HCT116 (cell line): Measurements from ENCODE around the gene PIK3R2. TPM values are rescaled to one million over a fixed set of nuclear protein-coding genes. Genes with fewer than 3 reads are reported as not detected.

Source experiments
- ATAC-seq: fragments of 200-7000 bp; cut with Tn5 transposase; 2 replicates; pipeline ENCODE4 v1.9.1; 2020; ENCODE audit warnings: mild to moderate bottlenecking, moderate library complexity
- BruUV-seq: library from RNA; stranded (reverse); fragments of 400-500 nt; replicated peaks from 2 replicates; lab custom pipeline; 2021; lab: Mats Ljungman, UMichigan
- CTCF ChIA-PET: fragments of 300-600 bp; sonication (Branson Sonifier 250); formaldehyde crosslinking; loops from one replicate; lab custom pipeline; 2021; ENCODE audit warnings: antibody characterized with exemption; lab: Charles Lee
- POLR2A ChIA-PET: fragments of 300-600, 350-600 bp; sonication (Branson Sonifier 250); formaldehyde crosslinking; loops from one replicate; lab custom pipeline; 2021; ENCODE audit warnings: antibody characterized with exemption; lab: Charles Lee
- RAD21 ChIA-PET, 2 experiments: fragments of 300-600 bp; sonication (Branson Sonifier 250); formaldehyde crosslinking; loops; one replicate each; lab custom pipeline; 2023; ENCODE audit warnings: low total read pairs in 2 of 2; ENCODE audit not compliant: uncharacterized antibody in 2 of 2, unreplicated experiment in 2 of 2, low non-redundant PET in 1 of 2; lab: Charles Lee
- DNase-seq: peaks from one replicate; pipeline ENCODE4 v3.0.0-alpha.2; 2010; ENCODE audit warnings: low read depth, low spot score
- H2AFZ ChIP-seq: fragments of 200-600 bp; shearing (Covaris generic), sonication (generic); 2 replicates; pipeline ENCODE4 v1.6.1; 2017; ENCODE audit warnings: low read depth, mixed run types, mixed read lengths, antibody characterized with exemption, low read length; ENCODE audit not compliant: poor library complexity, severe bottlenecking
- H3K27ac ChIP-seq: 2 replicates; pipeline ENCODE4 v1.5.1; 2012; ENCODE audit warnings: low read depth, low read length
- H3K27me3 ChIP-seq: fragments of 200-600 bp; sonication (generic); 2 replicates; pipeline ENCODE4 v1.6.1; 2016; ENCODE audit warnings: mixed run types, low read length, mixed read lengths; ENCODE audit not compliant: insufficient read depth
- H3K36me3 ChIP-seq, 2 experiments: fragments of 200-500 bp in 1 of 2; fragments of 200-600 bp in 1 of 2; sonication (Bioruptor generic) in 1 of 2; sonication (generic) in 1 of 2; 2 replicates each; pipeline versions ENCODE4 v1.5.1 to v1.6.1; 2014 to 2016; ENCODE audit warnings: low read length in 2 of 2, inconsistent platforms in 1 of 2, mixed read lengths in 1 of 2, mixed run types in 1 of 2; ENCODE audit not compliant: insufficient read depth in 2 of 2, control insufficient read depth in 1 of 2
- H3K4me1 ChIP-seq, 2 experiments: fragments of 200-600 bp in 1 of 2; sonication (generic) in 1 of 2; 2 replicates each; pipeline versions ENCODE4 v1.5.1 to v1.6.1; 2012 to 2017; ENCODE audit warnings: low read length in 2 of 2, inconsistent platforms in 1 of 2, mild to moderate bottlenecking in 1 of 2, mixed read lengths in 1 of 2, mixed run types in 1 of 2, moderate library complexity in 1 of 2; ENCODE audit not compliant: insufficient read depth in 2 of 2, control insufficient read depth in 1 of 2
- H3K4me2 ChIP-seq: fragments of 200-600 bp; sonication (generic); 2 replicates; pipeline ENCODE4 v1.6.1; 2017; ENCODE audit warnings: mixed run types, low read length, mixed read lengths
- H3K4me3 ChIP-seq, 2 experiments: fragments of 200-600 bp in 1 of 2; sonication (generic) in 1 of 2; replicated peaks in 1 of 2; 2 replicates each; pipeline ENCODE4 v1.5.1; 2011 to 2016; ENCODE audit warnings: low read length in 2 of 2, control low read depth in 1 of 2, low read depth in 1 of 2, mild to moderate bottlenecking in 1 of 2, mixed read lengths in 1 of 2, mixed run types in 1 of 2
- H3K79me2 ChIP-seq: fragments of 200-600 bp; sonication (generic); 2 replicates; pipeline ENCODE4 v1.6.1; 2017; ENCODE audit warnings: mild to moderate bottlenecking, mixed run types, low read length, moderate library complexity, mixed read lengths; ENCODE audit not compliant: insufficient read depth
- H3K9ac ChIP-seq: fragments of 200-600 bp; sonication (generic); 2 replicates; pipeline ENCODE4 v1.6.1; 2016; ENCODE audit warnings: low read length, mixed read lengths
- H3K9me2 ChIP-seq: fragments of 200-600 bp; sonication (generic), shearing (Covaris generic); 2 replicates; pipeline ENCODE4 v1.6.1; 2017; ENCODE audit warnings: mixed run types, mild to moderate bottlenecking, moderate library complexity; ENCODE audit not compliant: insufficient read depth
- H3K9me3 ChIP-seq, 2 experiments: fragments of 200-500 bp in 1 of 2; fragments of 200-600 bp in 1 of 2; sonication (Bioruptor generic) in 1 of 2; sonication (generic) in 1 of 2; 2 replicates each; pipeline ENCODE4 v1.6.1; 2014 to 2017; ENCODE audit warnings: low read length in 2 of 2, mixed read lengths in 2 of 2, inconsistent platforms in 1 of 2, low read depth in 1 of 2, mild to moderate bottlenecking in 1 of 2, mixed run types in 1 of 2, moderate library complexity in 1 of 2; ENCODE audit not compliant: control insufficient read depth in 1 of 2, insufficient read depth in 1 of 2
- H4K20me1 ChIP-seq: fragments of 200-600 bp; sonication (generic), shearing (Covaris generic); 2 replicates; pipeline ENCODE4 v1.6.1; 2017; ENCODE audit warnings: mixed run types, mild to moderate bottlenecking, moderate library complexity; ENCODE audit not compliant: insufficient read depth
- EGR1 ChIP-seq: IDR thresholded peaks from 2 replicates; pipeline ENCODE4 v1.6.1; 2012; ENCODE audit warnings: low read depth
- POLR2AphosphoS5 ChIP-seq: IDR thresholded peaks from 2 replicates; pipeline ENCODE4 v1.6.1; 2011; ENCODE audit warnings: mild to moderate bottlenecking, low read depth, low read length, moderate library complexity
- SIN3A ChIP-seq: IDR thresholded peaks from 2 replicates; pipeline ENCODE4 v1.6.1; 2012; ENCODE audit warnings: low read depth
- ZFX ChIP-seq: fragments of 450-650 bp; IDR thresholded peaks from 2 replicates; pipeline ENCODE4 v1.6.1; 2017
- intact Hi-C: fragments of 100-400 bp; cut with micrococcal nuclease; formaldehyde crosslinking; loops from 2 replicates; pipeline ENCODE4 v1.10.0; 2022
- total RNA-seq: library from RNA; stranded (reverse); gene quantifications from one replicate; pipeline ENCODE4 v1.2.1, GENCODE V29; 2021; ENCODE audit not compliant: unreplicated experiment
- TF ChIP-seq, protein P1 (sequence below): IDR thresholded peaks from 2 replicates; pipeline ENCODE4 v1.6.1; 2011; ENCODE audit warnings: mild to moderate bottlenecking, low read length, moderate library complexity; ENCODE audit not compliant: insufficient replicate concordance; ENCODE audit errors: extremely low read depth
- TF ChIP-seq, protein P2 (sequence below), 3 experiments: fragments of 200-600 bp in 1 of 3; sonication (generic) in 1 of 3; IDR thresholded peaks in 2 of 3; conservative IDR thresholded peaks in 1 of 3; 2 replicates each; pipeline ENCODE4 v1.5.1; 2012 to 2017; ENCODE audit warnings: low read depth in 2 of 3, low read length in 2 of 3, antibody characterized with exemption in 1 of 3, borderline replicate concordance in 1 of 3, control low read depth in 1 of 3, mild to moderate bottlenecking in 1 of 3, mixed read lengths in 1 of 3, mixed run types in 1 of 3, moderate library complexity in 1 of 3; ENCODE audit not compliant: insufficient read depth in 1 of 3
- TF ChIP-seq, protein P3 (sequence below): IDR thresholded peaks from 2 replicates; pipeline ENCODE4 v1.6.1; 2012

The PIK3R2 gene
- total RNA-seq, 1 experiment from 2014 or later: 53.4 TPM

DNA sequence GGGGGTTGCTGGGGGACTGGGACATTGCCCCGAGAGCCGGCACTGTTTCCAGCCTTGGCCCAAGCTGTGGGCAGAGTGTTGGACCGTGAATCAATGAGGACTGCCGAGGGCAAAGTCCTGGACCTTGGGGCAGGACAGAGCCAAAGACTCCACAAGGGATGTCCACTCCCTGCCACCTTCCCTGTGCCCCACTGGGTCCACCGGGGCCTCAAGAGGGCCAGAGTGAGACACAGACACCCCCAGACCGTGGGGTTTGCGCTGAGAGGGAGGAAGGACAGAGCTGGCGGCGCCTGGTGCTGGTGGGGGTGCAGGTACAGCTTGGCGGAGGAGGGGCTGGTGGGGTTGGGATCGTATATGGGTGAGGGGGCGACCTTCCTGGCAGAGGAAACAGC lies 43.6 kb upstream of the PIK3R2 start (continued):
- TF ChIP-seq, protein P1, sequence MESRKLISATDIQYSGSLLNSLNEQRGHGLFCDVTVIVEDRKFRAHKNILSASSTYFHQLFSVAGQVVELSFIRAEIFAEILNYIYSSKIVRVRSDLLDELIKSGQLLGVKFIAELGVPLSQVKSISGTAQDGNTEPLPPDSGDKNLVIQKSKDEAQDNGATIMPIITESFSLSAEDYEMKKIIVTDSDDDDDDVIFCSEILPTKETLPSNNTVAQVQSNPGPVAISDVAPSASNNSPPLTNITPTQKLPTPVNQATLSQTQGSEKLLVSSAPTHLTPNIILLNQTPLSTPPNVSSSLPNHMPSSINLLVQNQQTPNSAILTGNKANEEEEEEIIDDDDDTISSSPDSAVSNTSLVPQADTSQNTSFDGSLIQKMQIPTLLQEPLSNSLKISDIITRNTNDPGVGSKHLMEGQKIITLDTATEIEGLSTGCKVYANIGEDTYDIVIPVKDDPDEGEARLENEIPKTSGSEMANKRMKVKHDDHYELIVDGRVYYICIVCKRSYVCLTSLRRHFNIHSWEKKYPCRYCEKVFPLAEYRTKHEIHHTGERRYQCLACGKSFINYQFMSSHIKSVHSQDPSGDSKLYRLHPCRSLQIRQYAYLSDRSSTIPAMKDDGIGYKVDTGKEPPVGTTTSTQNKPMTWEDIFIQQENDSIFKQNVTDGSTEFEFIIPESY: no peak

DNA sequence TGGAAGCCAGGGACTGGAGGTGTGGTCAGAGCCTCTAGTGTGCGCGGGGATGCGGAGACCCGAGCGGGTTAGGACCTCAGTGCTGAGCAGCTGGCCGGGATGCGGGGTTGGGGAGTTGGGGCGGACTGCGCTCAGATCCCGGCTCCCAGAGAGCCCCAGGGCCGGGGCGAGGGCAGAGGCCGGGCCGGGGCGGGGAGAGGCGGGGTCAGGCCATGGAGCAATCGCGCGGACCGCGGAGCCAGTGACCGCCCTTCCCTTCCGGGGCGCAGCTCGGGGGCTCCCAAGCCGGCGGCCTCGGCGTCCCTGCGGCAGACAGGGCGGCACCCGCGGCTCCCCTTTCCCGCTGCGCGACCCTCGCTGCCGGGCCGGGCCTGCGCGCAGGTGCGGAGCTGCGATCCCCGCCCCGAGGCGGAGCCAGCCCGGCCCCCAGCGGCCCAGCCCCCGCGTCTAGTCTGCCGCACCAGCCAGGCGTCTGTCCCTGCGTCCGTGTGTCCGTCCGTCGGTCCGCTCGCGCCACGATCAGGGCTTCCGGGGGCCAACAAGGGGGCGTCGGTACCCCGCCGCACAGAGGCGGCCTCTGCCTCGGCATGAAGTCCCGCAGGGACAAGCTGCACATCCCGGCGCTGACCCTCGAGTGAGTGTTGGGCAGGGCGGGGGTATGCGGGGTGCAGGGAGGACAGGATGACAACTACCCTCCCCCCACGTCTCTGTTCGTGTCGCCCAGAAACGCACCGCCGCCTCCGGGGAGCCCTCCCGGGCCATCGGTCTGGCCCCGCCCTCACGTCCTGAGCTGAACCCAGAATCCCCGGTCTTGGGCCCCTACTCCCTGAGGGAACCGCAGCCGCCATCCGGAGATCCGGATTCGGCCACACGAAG lies 43.0 kb upstream of the PIK3R2 start:
- peak overlapping the region; percentile 61 for H3K9ac ChIP-seq
- H3K4me3 ChIP-seq: peak overlapping the region; percentile 63 to 67
- H3K4me2 ChIP-seq: peak overlapping the region; percentile 91
- no peaks in the 10 kb centered on the region for H3K9me3 ChIP-seq
- ChIA-PET RAD21 (interaction anchor here in 1 of 2 experiments (0.8 kb wide), 1 partner anchor 142 kb away, joined by 3 read pairs; no protein-coding TSS in a partner anchor), POLR2A (interaction anchor here (1.3 kb wide), 1 partner anchor 10 kb away, joined by 3 read pairs; no protein-coding TSS in a partner anchor), CTCF (interaction anchor here (0.5 to 1.5 kb wide), 5 partner anchors 12 to 1130 kb away, joined by 3 to 4 read pairs (median 3); partner anchors contain the start of gene MAST3)
- ATAC-seq: peak; percentile 83
- intact Hi-C loops: no loop called here
- no peak for DNase-seq
- no peaks in the 10 kb centered on the region for H4K20me1 ChIP-seq
- peak overlapping the region; percentile 59; the same call in 1 of the 2 replicates for H3K27ac ChIP-seq
- no peaks in the 10 kb centered on the region for H3K79me2 ChIP-seq
- BruUV-seq: no TSS peak
- no peaks in the 10 kb centered on the region for H3K9me2 ChIP-seq
- H2AFZ ChIP-seq: no peak overlapping the region
- TF ChIP-seq, protein P2, sequence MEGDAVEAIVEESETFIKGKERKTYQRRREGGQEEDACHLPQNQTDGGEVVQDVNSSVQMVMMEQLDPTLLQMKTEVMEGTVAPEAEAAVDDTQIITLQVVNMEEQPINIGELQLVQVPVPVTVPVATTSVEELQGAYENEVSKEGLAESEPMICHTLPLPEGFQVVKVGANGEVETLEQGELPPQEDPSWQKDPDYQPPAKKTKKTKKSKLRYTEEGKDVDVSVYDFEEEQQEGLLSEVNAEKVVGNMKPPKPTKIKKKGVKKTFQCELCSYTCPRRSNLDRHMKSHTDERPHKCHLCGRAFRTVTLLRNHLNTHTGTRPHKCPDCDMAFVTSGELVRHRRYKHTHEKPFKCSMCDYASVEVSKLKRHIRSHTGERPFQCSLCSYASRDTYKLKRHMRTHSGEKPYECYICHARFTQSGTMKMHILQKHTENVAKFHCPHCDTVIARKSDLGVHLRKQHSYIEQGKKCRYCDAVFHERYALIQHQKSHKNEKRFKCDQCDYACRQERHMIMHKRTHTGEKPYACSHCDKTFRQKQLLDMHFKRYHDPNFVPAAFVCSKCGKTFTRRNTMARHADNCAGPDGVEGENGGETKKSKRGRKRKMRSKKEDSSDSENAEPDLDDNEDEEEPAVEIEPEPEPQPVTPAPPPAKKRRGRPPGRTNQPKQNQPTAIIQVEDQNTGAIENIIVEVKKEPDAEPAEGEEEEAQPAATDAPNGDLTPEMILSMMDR (IDR thresholded peaks at IDR 0.05 in 2 of 3, conservative IDR thresholded peaks at IDR 0.05 in 1 of 3; ENCODE audit: borderline replicate concordance in 1 of 3, insufficient read depth in 1 of 3, low read depth in 2 of 3, low read length in 2 of 3): no peak
- no peak for TF ChIP-seq EGR1
- TF ChIP-seq ZFX: 0 out of 2 replicates have a peak, but pooled peaks have one; percentile 32
- TF ChIP-seq, protein P3, sequence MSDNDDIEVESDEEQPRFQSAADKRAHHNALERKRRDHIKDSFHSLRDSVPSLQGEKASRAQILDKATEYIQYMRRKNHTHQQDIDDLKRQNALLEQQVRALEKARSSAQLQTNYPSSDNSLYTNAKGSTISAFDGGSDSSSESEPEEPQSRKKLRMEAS: no peak
- TF ChIP-seq SIN3A: no peak
- TF ChIP-seq POLR2AphosphoS5: peak; percentile 50
- TF ChIP-seq, all 23 proteins: peak for 2
- peaks cover 18 to 29% of the 10 kb centered on the region in 2 experiments; a peak in 3 of 4 replicates for H3K4me1 ChIP-seq
- 0 out of 4 replicates have a peak, but pooled peaks cover 0 to 3% of the 10 kb centered on the region in 2 experiments for H3K36me3 ChIP-seq
- H3K27me3 ChIP-seq: no peaks in the 10 kb centered on the region
